ENCODE data around the gene GALNT18. TPM values are rescaled to one million over a fixed set of nuclear protein-coding genes. Genes with fewer than 3 reads are reported as not detected.

The GALNT18 gene
- total RNA-seq, 1 donor from 2014 or later, result 11.7 TPM

DNA sequence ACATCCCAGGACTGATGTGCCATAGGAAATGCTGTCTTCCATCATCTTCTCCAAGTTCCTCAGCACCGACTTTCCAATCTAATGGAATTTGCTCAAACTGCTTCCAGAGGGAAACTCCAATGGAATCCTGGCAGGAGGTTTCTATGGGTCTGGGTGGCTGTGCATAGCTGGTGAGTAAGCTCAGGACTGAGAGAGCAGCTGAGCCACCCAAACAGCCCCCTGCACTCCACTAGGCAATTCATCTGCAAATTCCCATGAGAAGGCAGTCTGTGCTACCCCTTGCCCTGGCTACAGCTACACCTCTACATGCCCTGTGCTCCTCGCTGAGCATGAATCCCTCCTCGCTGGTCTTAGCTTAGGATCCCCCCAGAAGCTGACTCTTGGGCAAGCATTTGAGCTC is 140.8 kb downstream of the GALNT18 start:
- no peak for DNase-seq (ENCODE audit: extremely low spot score, unreplicated experiment)
- TF ChIP-seq, protein P1, sequence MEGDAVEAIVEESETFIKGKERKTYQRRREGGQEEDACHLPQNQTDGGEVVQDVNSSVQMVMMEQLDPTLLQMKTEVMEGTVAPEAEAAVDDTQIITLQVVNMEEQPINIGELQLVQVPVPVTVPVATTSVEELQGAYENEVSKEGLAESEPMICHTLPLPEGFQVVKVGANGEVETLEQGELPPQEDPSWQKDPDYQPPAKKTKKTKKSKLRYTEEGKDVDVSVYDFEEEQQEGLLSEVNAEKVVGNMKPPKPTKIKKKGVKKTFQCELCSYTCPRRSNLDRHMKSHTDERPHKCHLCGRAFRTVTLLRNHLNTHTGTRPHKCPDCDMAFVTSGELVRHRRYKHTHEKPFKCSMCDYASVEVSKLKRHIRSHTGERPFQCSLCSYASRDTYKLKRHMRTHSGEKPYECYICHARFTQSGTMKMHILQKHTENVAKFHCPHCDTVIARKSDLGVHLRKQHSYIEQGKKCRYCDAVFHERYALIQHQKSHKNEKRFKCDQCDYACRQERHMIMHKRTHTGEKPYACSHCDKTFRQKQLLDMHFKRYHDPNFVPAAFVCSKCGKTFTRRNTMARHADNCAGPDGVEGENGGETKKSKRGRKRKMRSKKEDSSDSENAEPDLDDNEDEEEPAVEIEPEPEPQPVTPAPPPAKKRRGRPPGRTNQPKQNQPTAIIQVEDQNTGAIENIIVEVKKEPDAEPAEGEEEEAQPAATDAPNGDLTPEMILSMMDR (conservative IDR thresholded peaks at IDR 0.05), result no peak
- Mint-ChIP-seq H3K36me3 (no peaks in the 10 kb centered on the region), H3K27ac (no peak overlapping the region), H3K27me3 (peaks cover 46% of the 10 kb centered on the region), H3K9me3 (no peaks in the 10 kb centered on the region), H3K4me3 (no peak overlapping the region), H3K4me1 (ENCODE audit: unreplicated experiment) (peaks cover 18% of the 10 kb centered on the region)

DNA sequence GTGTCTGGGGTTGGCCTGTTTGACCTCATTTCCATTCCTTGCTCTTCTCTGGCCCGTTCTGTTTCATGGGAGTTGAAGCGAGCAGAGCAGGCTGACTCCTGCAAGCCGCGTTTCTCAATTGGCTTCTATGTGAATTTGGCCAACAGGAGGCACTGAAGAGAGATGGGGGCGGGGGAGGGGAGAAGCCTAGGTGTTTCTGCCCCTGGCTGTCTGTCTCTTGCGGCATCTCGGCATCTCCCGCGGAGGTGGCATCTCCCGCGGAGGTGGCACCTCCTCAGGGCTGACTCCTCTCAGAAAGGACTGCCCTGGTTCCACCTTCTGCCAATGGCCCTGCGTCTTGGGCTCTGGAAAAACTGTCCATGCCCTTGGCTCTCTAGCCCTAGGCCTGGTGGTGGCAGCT is 143.1 kb downstream of the GALNT18 start:
- TF ChIP-seq, protein P1 (conservative IDR thresholded peaks at IDR 0.05), result no peak
- Mint-ChIP-seq H3K4me3 (no peak overlapping the region), H3K27me3 (peaks cover 47% of the 10 kb centered on the region), H3K27ac (no peak overlapping the region), H3K36me3 (no peaks in the 10 kb centered on the region), H3K9me3 (no peaks in the 10 kb centered on the region), H3K4me1 (ENCODE audit: unreplicated experiment) (peaks cover 17% of the 10 kb centered on the region)
- DNase-seq (ENCODE audit: extremely low spot score, unreplicated experiment), result no peak

DNA sequence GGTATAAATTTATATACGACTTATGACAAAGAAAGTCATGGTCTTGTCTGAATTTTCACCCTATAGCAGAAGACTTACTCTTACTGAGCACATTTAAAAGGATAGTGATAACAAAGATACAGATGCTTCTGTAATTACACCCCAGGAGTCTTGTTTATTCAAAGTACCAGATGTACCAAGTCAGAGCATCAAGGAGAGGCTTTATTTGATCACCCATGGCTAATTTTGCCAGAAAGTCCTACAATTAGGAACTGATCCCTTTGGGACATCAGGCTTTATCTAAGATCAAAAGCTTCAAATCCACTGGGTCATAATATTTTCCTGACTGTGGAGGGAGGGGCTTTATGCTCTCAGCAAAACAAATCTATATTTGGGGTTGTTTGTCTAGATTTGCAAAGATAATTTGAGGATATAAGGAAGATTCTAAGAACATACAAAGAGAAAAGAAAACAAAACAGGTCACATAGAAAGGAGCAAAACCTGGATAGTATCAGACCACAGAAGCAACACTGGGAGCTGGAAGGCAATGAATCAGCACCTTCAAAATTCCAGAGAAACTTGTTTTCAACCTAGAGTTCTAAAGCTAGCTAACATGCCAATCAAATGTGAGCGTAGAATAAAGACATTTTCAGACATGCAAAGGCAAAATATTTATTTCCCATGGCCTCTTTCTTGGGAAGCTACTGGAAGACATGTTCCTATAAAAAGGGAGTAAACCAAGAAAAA is 143.9 kb downstream of the GALNT18 start:
- peaks cover 38% of the 10 kb centered on the region for H3K27me3 Mint-ChIP-seq
- H3K36me3 Mint-ChIP-seq, result no peaks in the 10 kb centered on the region
- H3K9me3 Mint-ChIP-seq, result no peaks in the 10 kb centered on the region

DNA sequence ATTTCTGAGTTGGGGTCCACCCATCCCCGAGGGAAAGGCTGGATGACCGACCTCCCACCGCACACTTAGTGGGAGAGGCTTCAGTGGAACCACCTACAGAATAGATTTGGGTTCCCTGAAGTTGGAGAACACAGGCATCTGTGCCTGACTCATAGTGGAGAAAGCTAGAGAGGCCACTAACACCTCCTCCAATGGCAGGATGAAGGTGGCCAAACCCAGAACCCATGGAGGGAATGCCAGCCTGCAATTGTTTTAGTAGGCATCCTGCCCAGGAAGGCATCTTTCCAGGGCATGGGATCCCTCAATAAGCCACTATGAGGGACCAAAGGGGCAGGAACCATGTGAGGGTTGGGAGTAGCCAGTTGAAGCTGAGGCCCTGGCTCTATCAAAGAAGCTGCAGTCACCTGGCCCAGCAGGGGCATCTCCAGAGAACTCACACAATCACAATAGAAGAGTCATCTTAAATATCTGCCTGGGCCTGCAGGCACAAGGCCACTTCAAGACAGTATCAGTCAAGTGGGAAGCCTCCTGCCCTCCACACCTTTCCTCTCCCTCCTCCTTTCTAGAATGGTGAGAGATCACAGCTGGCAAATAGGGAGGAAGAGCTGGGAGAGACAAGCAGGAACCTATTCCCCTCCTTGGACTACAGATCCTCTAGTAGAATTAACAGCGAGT is 144.7 kb downstream of the GALNT18 start:
- Mint-ChIP-seq H3K4me1 (ENCODE audit: unreplicated experiment) (peaks cover 11% of the 10 kb centered on the region), H3K36me3 (no peaks in the 10 kb centered on the region), H3K4me3 (no peak overlapping the region), H3K27me3 (peaks cover 41% of the 10 kb centered on the region), H3K27ac (no peak overlapping the region), H3K9me3 (no peaks in the 10 kb centered on the region)
- no peak for DNase-seq (ENCODE audit: extremely low spot score, unreplicated experiment)
- TF ChIP-seq, protein P1 (conservative IDR thresholded peaks at IDR 0.05), result no peak

More for the DNA sequence above, 143.9 kb downstream of the GALNT18 start:
- TF ChIP-seq, protein P1 (conservative IDR thresholded peaks at IDR 0.05), result no peak
- no peak overlapping the region for H3K4me3 Mint-ChIP-seq
- no peak for DNase-seq (ENCODE audit: extremely low spot score, unreplicated experiment)
- H3K27ac Mint-ChIP-seq, result no peak overlapping the region
- peaks cover 11% of the 10 kb centered on the region for H3K4me1 Mint-ChIP-seq (ENCODE audit: unreplicated experiment)

DNA sequence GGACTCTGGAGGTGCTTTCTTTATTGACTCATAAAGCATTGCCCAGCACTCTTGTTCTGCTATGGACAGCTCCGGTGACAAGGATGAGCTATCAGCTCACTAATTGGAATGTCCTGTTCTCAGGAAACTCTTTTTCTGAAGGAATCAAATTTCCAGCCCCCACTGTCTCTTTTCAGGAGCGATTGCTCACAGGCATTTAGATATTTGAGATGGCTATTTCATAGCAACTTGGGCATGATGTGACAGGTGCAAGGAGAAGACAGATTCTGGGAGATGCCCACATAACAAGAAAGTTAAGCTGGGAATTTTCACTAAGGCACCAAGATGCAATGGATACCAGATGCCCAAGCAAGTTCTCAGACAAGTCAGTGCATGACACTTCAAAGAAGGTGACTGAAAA is 145.3 kb downstream of the GALNT18 start:
- TF ChIP-seq, protein P1 (conservative IDR thresholded peaks at IDR 0.05), result no peak
- H3K36me3 Mint-ChIP-seq, result no peaks in the 10 kb centered on the region
- no peak overlapping the region for H3K4me3 Mint-ChIP-seq
- peaks cover 35% of the 10 kb centered on the region for H3K27me3 Mint-ChIP-seq
- H3K27ac Mint-ChIP-seq, result no peak overlapping the region
- peaks cover 12% of the 10 kb centered on the region for H3K4me1 Mint-ChIP-seq (ENCODE audit: unreplicated experiment)
- DNase-seq (ENCODE audit: extremely low spot score, unreplicated experiment), result no peak
- H3K9me3 Mint-ChIP-seq, result no peaks in the 10 kb centered on the region

Measured in type B pancreatic cell (in vitro differentiated cells).